ENCODE results near the gene KCNJ11.

KCNJ11 gene

GRCh38 chr11:17387254-17387653 lies 1.2 kb downstream of the KCNJ11 start:
- Histone ChIP-seq H4K20me1 (ENCODE audit: low read depth, low read length) (no peaks in the 10 kb centered on the region), H3K79me2 (ENCODE audit: insufficient read depth, low read length) (no peaks in the 10 kb centered on the region), H3K27ac (ENCODE audit: low read depth, low read length) (no peak overlapping the region), H3K4me3 (ENCODE audit: insufficient read depth, low read length, poor library complexity, severe bottlenecking) (no peak overlapping the region), H3K9me3 (ENCODE audit: insufficient read depth, low read length) (no peaks in the 10 kb centered on the region), H3F3A (ENCODE audit: insufficient read depth) (0 out of 2 replicates have a peak, but pooled peaks cover 3% of the 10 kb centered on the region), H3K4me2 (ENCODE audit: low read depth, low read length, poor library complexity, severe bottlenecking) (no peak overlapping the region), H3K9ac (ENCODE audit: low read length) (no peak overlapping the region), H3K9me2 (replicated peaks; ENCODE audit: insufficient read depth, low read length) (no peaks in the 10 kb centered on the region), H2AFZ (ENCODE audit: low read depth, low read length, severe bottlenecking) (no peak overlapping the region), H3K27me3 (ENCODE audit: low read length) (no peaks in the 10 kb centered on the region), H3K36me3 (ENCODE audit: low read length) (no peaks in the 10 kb centered on the region)
- TF ChIP-seq CTCF (IDR thresholded peaks at IDR 0.05; ENCODE audit: insufficient read depth, low read length, poor library complexity, severe bottlenecking) (no peak), EZH2phosphoT487 (conservative IDR thresholded peaks at IDR 0.05; ENCODE audit: low read length) (no peak)

GRCh38 chr11:17386331-17387084 lies 2.0 kb downstream of the KCNJ11 start:
- no peaks in the 10 kb centered on the region for H3K36me3 ChIP-seq (ENCODE audit: low read length)
- no peaks in the 10 kb centered on the region for H3K9me2 ChIP-seq (replicated peaks; ENCODE audit: insufficient read depth, low read length)
- no peaks in the 10 kb centered on the region for H3K9me3 ChIP-seq (ENCODE audit: insufficient read depth, low read length)
- H3K27me3 ChIP-seq (ENCODE audit: low read length), result no peaks in the 10 kb centered on the region
- no peak overlapping the region for H3K27ac ChIP-seq (ENCODE audit: low read depth, low read length)
- 0 out of 2 replicates have a peak, but pooled peaks cover 3% of the 10 kb centered on the region for H3F3A ChIP-seq (ENCODE audit: insufficient read depth)
- no peak overlapping the region for H3K4me3 ChIP-seq (ENCODE audit: insufficient read depth, low read length, poor library complexity, severe bottlenecking)
- H3K79me2 ChIP-seq (ENCODE audit: insufficient read depth, low read length), result no peaks in the 10 kb centered on the region
- no peak overlapping the region for H3K9ac ChIP-seq (ENCODE audit: low read length)
- no peaks in the 10 kb centered on the region for H4K20me1 ChIP-seq (ENCODE audit: low read depth, low read length)
- no peak overlapping the region for H3K4me2 ChIP-seq (ENCODE audit: low read depth, low read length, poor library complexity, severe bottlenecking)
- H2AFZ ChIP-seq (ENCODE audit: low read depth, low read length, severe bottlenecking), result no peak overlapping the region
- TF ChIP-seq EZH2phosphoT487 (conservative IDR thresholded peaks at IDR 0.05; ENCODE audit: low read length), result no peak
- TF ChIP-seq CTCF (IDR thresholded peaks at IDR 0.05; ENCODE audit: insufficient read depth, low read length, poor library complexity, severe bottlenecking), result peak; percentile 75

- H3K9ac ChIP-seq (ENCODE audit: low read length), result no peak overlapping the region
- H3K36me3 ChIP-seq (ENCODE audit: low read length), result no peaks in the 10 kb centered on the region
- no peak for TF ChIP-seq CTCF (IDR thresholded peaks at IDR 0.05; ENCODE audit: insufficient read depth, low read length, poor library complexity, severe bottlenecking)
Observed at GRCh38 chr11:17385926-17386325, 2.5 kb downstream of the KCNJ11 start.

More at GRCh38 chr11:17385926-17386325, 2.5 kb downstream of the KCNJ11 start:
- Histone ChIP-seq H3K79me2 (ENCODE audit: insufficient read depth, low read length) (no peaks in the 10 kb centered on the region), H4K20me1 (ENCODE audit: low read depth, low read length) (no peaks in the 10 kb centered on the region), H2AFZ (ENCODE audit: low read depth, low read length, severe bottlenecking) (no peak overlapping the region), H3K9me2 (replicated peaks; ENCODE audit: insufficient read depth, low read length) (no peaks in the 10 kb centered on the region), H3F3A (ENCODE audit: insufficient read depth) (0 out of 2 replicates have a peak, but pooled peaks cover 3% of the 10 kb centered on the region), H3K27me3 (ENCODE audit: low read length) (no peaks in the 10 kb centered on the region), H3K4me3 (ENCODE audit: insufficient read depth, low read length, poor library complexity, severe bottlenecking) (no peak overlapping the region), H3K4me2 (ENCODE audit: low read depth, low read length, poor library complexity, severe bottlenecking) (no peak overlapping the region), H3K27ac (ENCODE audit: low read depth, low read length) (no peak overlapping the region), H3K9me3 (ENCODE audit: insufficient read depth, low read length) (no peaks in the 10 kb centered on the region)
